ENCODE results near the gene MYO1E. TPM values are rescaled to one million over a fixed set of nuclear protein-coding genes. Genes with fewer than 3 reads are reported as not detected.

MYO1E gene
- total and polyA plus RNA-seq, 10 donors: 21.3 to 115 (median 65.6) TPM

DNA sequence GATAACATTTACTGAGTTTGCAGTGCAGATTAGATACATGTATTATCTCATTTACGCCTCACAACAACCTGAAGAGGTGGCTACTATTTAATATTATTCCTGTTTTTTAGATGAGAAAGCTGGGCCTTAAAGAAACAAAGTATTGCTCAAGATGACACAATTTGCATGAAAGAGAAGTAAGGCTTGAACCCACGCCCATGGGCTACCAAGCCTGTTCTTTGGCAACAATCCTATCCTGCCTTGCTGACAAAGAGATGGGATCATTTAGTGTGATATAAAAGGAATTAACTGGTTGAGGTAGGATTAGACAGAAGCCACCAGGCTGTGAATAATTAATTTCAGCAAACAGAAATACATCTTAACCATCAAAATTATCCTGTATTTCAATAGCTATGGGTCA is 175.2 kb downstream of the MYO1E start:
- no peak for TF ChIP-seq POLR2AphosphoS5 (IDR thresholded peaks at IDR 0.05)
- TF ChIP-seq POLR2A (IDR thresholded peaks at IDR 0.05): no peak
- TF ChIP-seq, protein P1, sequence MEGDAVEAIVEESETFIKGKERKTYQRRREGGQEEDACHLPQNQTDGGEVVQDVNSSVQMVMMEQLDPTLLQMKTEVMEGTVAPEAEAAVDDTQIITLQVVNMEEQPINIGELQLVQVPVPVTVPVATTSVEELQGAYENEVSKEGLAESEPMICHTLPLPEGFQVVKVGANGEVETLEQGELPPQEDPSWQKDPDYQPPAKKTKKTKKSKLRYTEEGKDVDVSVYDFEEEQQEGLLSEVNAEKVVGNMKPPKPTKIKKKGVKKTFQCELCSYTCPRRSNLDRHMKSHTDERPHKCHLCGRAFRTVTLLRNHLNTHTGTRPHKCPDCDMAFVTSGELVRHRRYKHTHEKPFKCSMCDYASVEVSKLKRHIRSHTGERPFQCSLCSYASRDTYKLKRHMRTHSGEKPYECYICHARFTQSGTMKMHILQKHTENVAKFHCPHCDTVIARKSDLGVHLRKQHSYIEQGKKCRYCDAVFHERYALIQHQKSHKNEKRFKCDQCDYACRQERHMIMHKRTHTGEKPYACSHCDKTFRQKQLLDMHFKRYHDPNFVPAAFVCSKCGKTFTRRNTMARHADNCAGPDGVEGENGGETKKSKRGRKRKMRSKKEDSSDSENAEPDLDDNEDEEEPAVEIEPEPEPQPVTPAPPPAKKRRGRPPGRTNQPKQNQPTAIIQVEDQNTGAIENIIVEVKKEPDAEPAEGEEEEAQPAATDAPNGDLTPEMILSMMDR (IDR thresholded peaks at IDR 0.05 in 8 of 11, conservative IDR thresholded peaks at IDR 0.05 in 3 of 11): no peak
- Histone ChIP-seq H3K9me3 (no peaks in the 10 kb centered on the region), H3K36me3 (peaks cover 0 to 74% (median 25%) of the 10 kb centered on the region in 6 donors), H3K4me1 (no peaks in the 10 kb centered on the region), H3K27ac (no peak overlapping the region), H3K27me3 (replicated peaks in 1 of 7) (no peaks in the 10 kb centered on the region), H3K4me3 (no peak overlapping the region)
- DNase-seq: no peak
- 75 to 91% (median 85%) methylated on average over 2 of the region's 2 CpGs for WGBS, 5 donors
- intact Hi-C loops (cut with DNase I; ENCODE audit: low total_unique reads): no loop called here

DNA sequence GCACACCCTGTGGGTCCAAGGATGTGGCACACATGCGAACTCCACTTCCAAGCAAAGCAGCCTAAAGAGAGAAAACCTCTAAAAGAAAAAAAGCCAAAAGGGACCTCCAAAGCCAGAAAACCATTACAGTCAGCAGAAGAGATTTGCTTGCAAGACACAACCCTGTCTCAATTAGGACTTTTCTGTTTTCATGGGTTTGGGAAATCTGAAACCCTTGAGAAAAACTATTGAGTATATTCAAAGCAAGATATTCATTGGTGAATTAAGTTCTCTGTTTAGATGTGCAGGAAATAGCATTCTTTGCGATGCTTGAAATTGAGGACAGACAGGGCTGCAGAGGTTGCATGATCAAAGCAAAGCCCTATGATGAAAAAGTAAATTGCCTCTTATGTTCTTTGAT is 176.3 kb downstream of the MYO1E start:
- peaks cover 0 to 73% (median 26%) of the 10 kb centered on the region in 6 donors for H3K36me3 ChIP-seq
- H3K4me1 ChIP-seq: no peaks in the 10 kb centered on the region

DNA sequence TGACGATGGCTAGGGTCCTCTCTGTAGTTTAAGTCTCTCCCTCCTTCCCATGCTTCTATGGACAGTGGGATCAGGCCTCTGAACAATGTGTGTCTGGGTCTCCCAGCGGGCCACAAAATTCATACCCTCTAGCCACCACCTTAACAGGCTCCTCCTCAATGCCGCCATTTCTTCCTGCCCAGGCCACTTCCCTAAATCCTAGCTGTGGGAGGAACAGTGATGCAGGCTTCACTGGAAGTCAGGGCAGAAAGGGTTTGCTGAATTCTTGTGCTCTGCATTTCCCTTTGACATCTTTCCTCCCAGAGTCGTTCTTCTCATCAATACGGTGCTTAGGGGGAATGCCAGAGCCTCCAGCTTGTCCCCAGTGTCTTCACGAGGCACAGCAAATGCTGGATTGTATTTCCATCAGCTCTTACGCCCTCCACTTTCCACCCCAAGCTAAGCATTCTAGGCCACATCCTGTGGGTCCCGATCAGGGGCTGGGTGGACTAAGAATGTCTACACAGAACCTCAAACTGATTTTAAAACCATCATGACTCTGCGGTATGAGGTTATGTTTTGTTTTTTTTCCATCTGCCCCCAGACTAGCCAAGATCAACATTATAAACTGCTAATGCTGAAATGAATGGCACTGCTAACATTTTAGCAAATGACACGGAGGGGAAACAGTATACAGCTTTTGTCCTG is 177.9 kb downstream of the MYO1E start:
- intact Hi-C loops (cut with DNase I; ENCODE audit: low total_unique reads): no loop called here
- DNase-seq: no peak
- Histone ChIP-seq H3K36me3 (peaks cover 0 to 72% (median 26%) of the 10 kb centered on the region in 6 donors), H3K9me3 (no peaks in the 10 kb centered on the region), H3K27me3 (replicated peaks in 1 of 7) (no peaks in the 10 kb centered on the region), H3K4me3 (no peak overlapping the region), H3K27ac (no peak overlapping the region), H3K4me1 (no peaks in the 10 kb centered on the region)
- no peak for TF ChIP-seq POLR2AphosphoS5 (IDR thresholded peaks at IDR 0.05)
- TF ChIP-seq, protein P1 (IDR thresholded peaks at IDR 0.05 in 8 of 11, conservative IDR thresholded peaks at IDR 0.05 in 3 of 11): no peak
- TF ChIP-seq POLR2A (IDR thresholded peaks at IDR 0.05): no peak
- 82 to 85% (median 84%) methylated on average over 10 of the region's 10 CpGs for WGBS, 5 donors

More for the DNA sequence above, 176.3 kb downstream of the MYO1E start:
- intact Hi-C loops (cut with DNase I; ENCODE audit: low total_unique reads): no loop called here
- no peaks in the 10 kb centered on the region for H3K9me3 ChIP-seq
- no peak for DNase-seq
- TF ChIP-seq POLR2A (IDR thresholded peaks at IDR 0.05): no peak
- TF ChIP-seq POLR2AphosphoS5 (IDR thresholded peaks at IDR 0.05): no peak
- TF ChIP-seq, protein P1 (IDR thresholded peaks at IDR 0.05 in 8 of 11, conservative IDR thresholded peaks at IDR 0.05 in 3 of 11): no peak
- WGBS, 5 donors: 91 to 98% (median 92%) methylated on average over 2 of the region's 2 CpGs
- no peaks in the 10 kb centered on the region for H3K27me3 ChIP-seq (replicated peaks in 1 of 7)
- H3K4me3 ChIP-seq: no peak overlapping the region
- no peak overlapping the region for H3K27ac ChIP-seq

DNA sequence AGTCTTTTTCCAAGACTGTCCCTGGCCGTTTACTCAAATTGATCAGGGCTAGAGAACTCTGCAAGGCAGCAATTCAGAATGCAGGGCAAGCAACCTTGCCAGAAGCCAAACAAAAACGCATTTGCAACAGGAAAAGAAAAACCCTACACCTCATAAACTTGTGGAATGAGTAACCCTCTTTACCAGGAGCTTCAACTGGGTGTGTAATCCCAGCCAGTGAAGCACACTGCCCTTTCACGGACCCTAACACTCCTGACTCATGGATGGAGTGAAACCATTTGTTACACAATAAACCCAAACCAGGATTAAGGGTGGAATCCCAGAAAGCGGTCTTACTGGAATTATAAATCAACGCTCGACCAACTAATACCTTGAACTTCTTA is 180.8 kb downstream of the MYO1E start:
- intact Hi-C loops (cut with DNase I; ENCODE audit: low total_unique reads): no loop called here
- H3K27me3 ChIP-seq (replicated peaks in 1 of 7): no peaks in the 10 kb centered on the region
- no peak for TF ChIP-seq POLR2A (IDR thresholded peaks at IDR 0.05)
- TF ChIP-seq, protein P1 (IDR thresholded peaks at IDR 0.05 in 8 of 11, conservative IDR thresholded peaks at IDR 0.05 in 3 of 11): no peak
- TF ChIP-seq POLR2AphosphoS5 (IDR thresholded peaks at IDR 0.05): no peak
- no peak overlapping the region for H3K4me3 ChIP-seq
- no peak overlapping the region for H3K27ac ChIP-seq
- no peaks in the 10 kb centered on the region for H3K4me1 ChIP-seq
- H3K9me3 ChIP-seq: no peaks in the 10 kb centered on the region
- H3K36me3 ChIP-seq: peaks cover 0 to 78% (median 39%) of the 10 kb centered on the region in 6 donors
- WGBS, 5 donors: 84 to 92% (median 89%) methylated on average over 6 of the region's 6 CpGs
- DNase-seq: no peak

Measured in spleen (tissue), 11 donors.